Gastrocnemius medialis (tissue), 4 donors: ENCODE measurements around the gene DRD1. TPM values are rescaled to one million over a fixed set of nuclear protein-coding genes. Genes with fewer than 3 reads are reported as not detected.

Experiments
- ATAC-seq, 2 donors: fragments of 150-250 bp; one replicate each; pipeline ENCODE4 v1.9.1; 2016
- DNase-seq, 2 donors: peaks; one replicate each; pipeline ENCODE4 v3.0.0-alpha.2; 2019
- H3K27ac ChIP-seq, 4 donors: fragments of 200-600 bp; sonication (generic); 1 replicate in 1 of 4; 2 replicates in 3 of 4; pipeline ENCODE4 v1.5.1; 2016 to 2018; ENCODE audit warnings: mild to moderate bottlenecking in 2 of 4, moderate library complexity in 1 of 4
- H3K27me3 ChIP-seq, 3 donors: fragments of 200-600 bp; sonication (generic) in 2 of 3; 1 replicate in 1 of 3; 2 replicates in 2 of 3; pipeline versions ENCODE4 v1.5.1 to v1.6.0; 2016 to 2019; ENCODE audit warnings: mild to moderate bottlenecking in 1 of 3, moderate library complexity in 1 of 3
- H3K36me3 ChIP-seq, 2 donors: fragments of 200-600 bp; sonication (generic) in 1 of 2; one replicate each; pipeline ENCODE4 v1.5.1; 2017 to 2018
- H3K4me1 ChIP-seq, 2 donors: fragments of 200-600 bp; sonication (generic) in 1 of 2; one replicate each; pipeline ENCODE4 v1.5.1; 2016 to 2017; ENCODE audit warnings: mild to moderate bottlenecking in 2 of 2
- H3K4me3 ChIP-seq, 4 donors: fragments of 200-600 bp; sonication (generic) in 3 of 4; 1 replicate in 1 of 4; 2 replicates in 3 of 4; pipeline ENCODE4 v1.5.1; 2016 to 2019; ENCODE audit warnings: mild to moderate bottlenecking in 2 of 4
- H3K9me3 ChIP-seq, 3 donors: fragments of 200-600 bp; sonication (generic) in 2 of 3; 1 replicate in 1 of 3; 2 replicates in 2 of 3; pipeline ENCODE4 v1.5.1; 2016 to 2019
- CTCF ChIP-seq, 5 experiments: fragments of 450-650 bp in 3 of 5; fragments of 200-600 bp in 2 of 5; sonication (generic) in 2 of 5; IDR thresholded peaks in 4 of 5; conservative IDR thresholded peaks in 1 of 5; 1 replicate in 4 of 5; 2 replicates in 1 of 5; pipeline ENCODE4 v1.5.1; 2016 to 2019; ENCODE audit warnings: antibody characterized with exemption in 5 of 5, mild to moderate bottlenecking in 3 of 5, moderate library complexity in 3 of 5
- POLR2A ChIP-seq, 2 donors: fragments of 450-650 bp; IDR thresholded peaks; one replicate each; pipeline ENCODE4 v1.6.1; 2017; ENCODE audit warnings: antibody characterized with exemption in 2 of 2, mild to moderate bottlenecking in 2 of 2, moderate library complexity in 2 of 2
- in situ Hi-C, 4 donors: fragments of 200-750 bp; cut with MboI; loops; one replicate each; pipeline versions ENCODE4 v1.15.0 to v1.8.0; 2017; ENCODE audit warnings: low sequenced_read_pairs in 4 of 4
- intact Hi-C: fragments of 100-400 bp; cut with DNase I; formaldehyde crosslinking; loops from one replicate; pipeline ENCODE4 v1.15.1; 2023; ENCODE audit warnings: low total_unique reads
- total RNA-seq, 4 donors: library from RNA; depleted of rRNA; stranded (reverse); fragments of >200 nt; gene quantifications; one replicate each; pipeline versions ENCODE4 v1.1.0 to v1.2.3, GENCODE V29; 2016

DRD1 gene
- total RNA-seq, 4 donors from 2014 or later: not detected

GRCh38 chr5:175392236-175392635 is 51.7 kb downstream of the DRD1 start:
- intact Hi-C loops: no loop called here
- Histone ChIP-seq H3K9me3 (no peaks in the 10 kb centered on the region), H3K4me1 (no peaks in the 10 kb centered on the region), H3K27me3 (no peaks in the 10 kb centered on the region), H3K4me3 (no peak overlapping the region), H3K36me3 (no peaks in the 10 kb centered on the region), H3K27ac (no peak overlapping the region)
- TF ChIP-seq CTCF (IDR thresholded peaks at IDR 0.05 in 4 of 5, conservative IDR thresholded peaks at IDR 0.05 in 1 of 5) (no peak), POLR2A (IDR thresholded peaks at IDR 0.05) (no peak)
- DNase-seq (no peak), ATAC-seq (no peak)
- in situ Hi-C loops: no loop called here

DNA sequence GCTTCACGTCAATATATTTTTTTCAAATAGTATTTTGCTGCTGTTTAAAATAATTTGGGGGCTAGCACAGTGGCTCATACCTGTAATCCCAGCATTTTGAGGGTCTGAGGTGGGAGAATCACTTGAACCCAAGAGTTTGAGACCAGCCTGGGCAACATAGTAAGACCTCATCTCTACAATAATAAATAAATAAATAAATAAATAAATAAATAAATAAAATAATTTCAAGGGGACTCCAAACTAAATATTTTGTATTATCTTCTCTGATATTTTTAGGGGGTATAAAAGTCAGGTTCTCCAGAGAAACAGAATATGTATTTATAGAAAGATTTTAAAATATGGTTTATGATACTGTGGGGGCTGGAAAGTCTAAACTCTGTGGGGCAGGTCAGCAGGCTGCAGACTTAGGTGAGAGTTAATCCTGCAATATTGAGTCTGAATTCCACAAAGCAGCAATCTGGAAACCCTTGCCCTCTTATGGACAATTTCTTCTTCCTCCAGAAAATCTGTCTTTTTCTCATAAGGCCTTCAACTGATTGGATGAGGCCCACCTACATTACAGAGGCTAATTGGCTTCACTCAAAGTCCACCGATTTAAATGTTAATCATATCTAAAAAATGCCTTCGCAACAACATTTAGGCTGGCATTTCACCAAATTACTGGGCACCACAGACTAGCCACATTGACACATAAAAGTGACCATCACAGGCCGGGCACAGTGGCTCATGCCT is 53.5 kb downstream of the DRD1 start:
- H3K27ac ChIP-seq: no peak overlapping the region
- intact Hi-C loops: no loop called here
- TF ChIP-seq CTCF (IDR thresholded peaks at IDR 0.05 in 4 of 5, conservative IDR thresholded peaks at IDR 0.05 in 1 of 5) (no peak), POLR2A (IDR thresholded peaks at IDR 0.05) (no peak)
- no peak for ATAC-seq
- no peaks in the 10 kb centered on the region for H3K36me3 ChIP-seq
- H3K9me3 ChIP-seq: no peaks in the 10 kb centered on the region
- no peaks in the 10 kb centered on the region for H3K4me1 ChIP-seq
- H3K4me3 ChIP-seq: no peak overlapping the region
- in situ Hi-C loops: no loop called here
- H3K27me3 ChIP-seq: no peaks in the 10 kb centered on the region
- no peak for DNase-seq

Other genes starting within 250 kb of the DRD1 start
- 10 to 100 TPM in 3 of 4 donors, 1 to 10 TPM in 1; 5.8 to 16.7 (median 13.1) TPM for gene SFXN1, start 34.4 kb upstream of the DRD1 start, total RNA-seq
- 1 to 10 TPM in 2 of 4 donors, under 1 TPM in 2; 0.44 to 1.6 (median 0.76) TPM for gene HRH2, start 213.9 kb upstream of the DRD1 start, total RNA-seq